Breast epithelium (tissue), 3 donors: ENCODE results near the gene FGGY.

Experiments
- POLR2A ChIP-seq: fragments of 450-650 bp; IDR thresholded peaks from one replicate; pipeline ENCODE4 v1.6.1; 2016; ENCODE audit warnings: antibody characterized with exemption, mild to moderate bottlenecking, moderate library complexity
- POLR2AphosphoS5 ChIP-seq, 3 donors: sonication (generic); formaldehyde crosslinking; IDR thresholded peaks; one replicate each; pipeline ENCODE4 v1.6.1; 2017; ENCODE audit warnings: antibody characterized with exemption in 3 of 3
- TF ChIP-seq, protein P1 (sequence below), 3 donors: fragments of 450-650 bp; IDR thresholded peaks; one replicate each; pipeline ENCODE4 v1.5.1; 2016 to 2017; ENCODE audit warnings: antibody characterized with exemption in 3 of 3, mild to moderate bottlenecking in 3 of 3, moderate library complexity in 3 of 3

DNA sequence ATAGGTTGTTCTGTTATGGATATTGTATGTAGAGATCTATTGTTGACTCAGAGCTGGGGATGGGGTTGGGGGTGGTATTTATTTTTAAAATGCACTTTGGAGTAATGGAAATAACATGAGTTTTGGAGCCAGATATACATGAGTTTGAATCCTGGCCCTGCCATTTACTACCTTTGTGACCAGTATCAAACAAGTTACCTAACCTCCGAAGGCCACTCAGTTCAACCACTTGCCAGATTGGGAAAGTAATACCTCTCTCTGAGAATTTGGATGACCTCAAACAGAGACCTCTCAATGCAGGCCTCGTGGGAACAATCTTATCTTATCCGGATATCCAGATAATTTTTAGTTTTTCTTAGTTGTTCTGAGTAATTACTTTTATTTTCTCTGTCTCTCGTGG lies 181.0 kb downstream of the FGGY start:
- TF ChIP-seq, protein P1, sequence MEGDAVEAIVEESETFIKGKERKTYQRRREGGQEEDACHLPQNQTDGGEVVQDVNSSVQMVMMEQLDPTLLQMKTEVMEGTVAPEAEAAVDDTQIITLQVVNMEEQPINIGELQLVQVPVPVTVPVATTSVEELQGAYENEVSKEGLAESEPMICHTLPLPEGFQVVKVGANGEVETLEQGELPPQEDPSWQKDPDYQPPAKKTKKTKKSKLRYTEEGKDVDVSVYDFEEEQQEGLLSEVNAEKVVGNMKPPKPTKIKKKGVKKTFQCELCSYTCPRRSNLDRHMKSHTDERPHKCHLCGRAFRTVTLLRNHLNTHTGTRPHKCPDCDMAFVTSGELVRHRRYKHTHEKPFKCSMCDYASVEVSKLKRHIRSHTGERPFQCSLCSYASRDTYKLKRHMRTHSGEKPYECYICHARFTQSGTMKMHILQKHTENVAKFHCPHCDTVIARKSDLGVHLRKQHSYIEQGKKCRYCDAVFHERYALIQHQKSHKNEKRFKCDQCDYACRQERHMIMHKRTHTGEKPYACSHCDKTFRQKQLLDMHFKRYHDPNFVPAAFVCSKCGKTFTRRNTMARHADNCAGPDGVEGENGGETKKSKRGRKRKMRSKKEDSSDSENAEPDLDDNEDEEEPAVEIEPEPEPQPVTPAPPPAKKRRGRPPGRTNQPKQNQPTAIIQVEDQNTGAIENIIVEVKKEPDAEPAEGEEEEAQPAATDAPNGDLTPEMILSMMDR (IDR thresholded peaks at IDR 0.05), result no peak
- TF ChIP-seq POLR2A, result no peak
- TF ChIP-seq POLR2AphosphoS5 (IDR thresholded peaks at IDR 0.05), result no peak
